ENCODE data around the gene KRT85. TPM values are rescaled to one million over a fixed set of nuclear protein-coding genes. Genes with fewer than 3 reads are reported as not detected.

The KRT85 gene
- polyA plus RNA-seq, 2 of the 4 experiments (the other 2 are of a cell fraction) = 3.7 TPM; not detected in 1

GRCh38 chr12:52352951-52353350 lies 14.3 kb downstream of the KRT85 start:
- FAIRE-seq (no peak), DNase-seq (ENCODE audit: low read depth in 1 of 2, low spot score in 1 of 2) (no peak), ATAC-seq (no peak)
- Histone ChIP-seq H3K4me2 (no peak overlapping the region), H3K9me3 (no peaks in the 10 kb centered on the region), H3K4me3 (no peak overlapping the region), H3K4me1 (no peaks in the 10 kb centered on the region), H3K27ac (no peak overlapping the region; a peak in 1 of 6 replicates)
- TF ChIP-seq ZC3H11A (IDR thresholded peaks at IDR 0.05) = no peak
- no peak for TF ChIP-seq CHD4 (IDR thresholded peaks at IDR 0.05; ENCODE audit: borderline replicate concordance)
- no peak for TF ChIP-seq REST (IDR thresholded peaks at IDR 0.05)
- TF ChIP-seq JUNB (IDR thresholded peaks at IDR 0.05) = no peak
- no peak for TF ChIP-seq RAD21 (conservative IDR thresholded peaks at IDR 0.05 in 1 of 2, IDR thresholded peaks at IDR 0.05 in 1 of 2)
- no peak for TF ChIP-seq MAZ (IDR thresholded peaks at IDR 0.05; ENCODE audit: borderline replicate concordance, low read depth, low read length)
- TF ChIP-seq NPAS2 (CRISPR knock-in tag; IDR thresholded peaks at IDR 0.05; ENCODE audit: borderline replicate concordance) = no peak
- no peak for TF ChIP-seq HEYL (CRISPR knock-in tag; IDR thresholded peaks at IDR 0.05)
- TF ChIP-seq ESRRA (IDR thresholded peaks at IDR 0.05; ENCODE audit: borderline replicate concordance, low read length) = no peak
- TF ChIP-seq MAFK (IDR thresholded peaks at IDR 0.05; ENCODE audit: partially characterized antibody) = no peak
- TF ChIP-seq NFE2L2 (conservative IDR thresholded peaks at IDR 0.05; ENCODE audit: low read length) = no peak
- TF ChIP-seq CHD2 (IDR thresholded peaks at IDR 0.05; ENCODE audit: low read length, partially characterized antibody) = no peak
- TF ChIP-seq MYC (IDR thresholded peaks at IDR 0.05; ENCODE audit: borderline replicate concordance, low read length) = no peak
- TF ChIP-seq CBX8 (IDR thresholded peaks at IDR 0.05) = no peak
- 71% methylated on average over 2 of the region's 2 CpGs for WGBS (ENCODE audit: missing lambda C conversion rate)
- ChIA-PET POLR2A (no interaction called here), CTCF (interaction anchor here (0.6 to 4.2 kb wide), 7 partner anchors 12 to 531 kb away, joined by 3 to 21 read pairs (median 4); no protein-coding TSS in a partner anchor)

GRCh38 chr12:52351196-52352059 lies 15.9 kb downstream of the KRT85 start:
- TF ChIP-seq RCOR1 (IDR thresholded peaks at IDR 0.05; ENCODE audit: low read depth, low read length) (no peak), EP300 (IDR thresholded peaks at IDR 0.05) (no peak), ZNF302 (CRISPR knock-in tag; IDR thresholded peaks at IDR 0.05) (no peak), NR3C1 (IDR thresholded peaks at IDR 0.05) (no peak), EHMT2 (IDR thresholded peaks at IDR 0.05; ENCODE audit: low read depth) (no peak), TFCP2L1 (CRISPR knock-in tag; IDR thresholded peaks at IDR 0.05) (no peak)
- ATAC-seq = no peak
- DNase-seq (ENCODE audit: low read depth in 1 of 2, low spot score in 1 of 2) = no peak
- Histone ChIP-seq H3K4me2 (no peak overlapping the region), H3K27ac (no peak overlapping the region), H3K9me3 (no peaks in the 10 kb centered on the region), H3K4me3 (no peak overlapping the region), H3K4me1 (peaks cover 1% of the 10 kb centered on the region; the same call in 1 of the 3 replicates)
- POLR2A ChIA-PET = no interaction called here
- FAIRE-seq = no peak
- CTCF ChIA-PET = interaction anchor here (0.6 to 4.2 kb wide), 14 partner anchors 9 to 630 kb away, joined by 3 to 21 read pairs (median 4); no protein-coding TSS in a partner anchor
- 73% methylated on average over 9 of the region's 9 CpGs for WGBS (ENCODE audit: missing lambda C conversion rate)

GRCh38 chr12:52350786-52351185 lies 16.5 kb downstream of the KRT85 start:
- 94% methylated on average over 5 of the region's 5 CpGs for WGBS (ENCODE audit: missing lambda C conversion rate)
- ChIA-PET CTCF (interaction anchor here (0.6 to 4.2 kb wide), 10 partner anchors 11 to 630 kb away, joined by 3 to 21 read pairs (median 6); no protein-coding TSS in a partner anchor), POLR2A (no interaction called here)
- DNase-seq (ENCODE audit: low read depth in 1 of 2, low spot score in 1 of 2) = no peak
- Histone ChIP-seq H3K27ac (no peak overlapping the region), H3K4me3 (no peak overlapping the region), H3K4me1 (peaks cover 8% of the 10 kb centered on the region), H3K4me2 (no peak overlapping the region), H3K9me3 (no peaks in the 10 kb centered on the region)
- FAIRE-seq = no peak
- ATAC-seq = no peak
- TF ChIP-seq JUN (IDR thresholded peaks at IDR 0.05) = no peak
- no peak for TF ChIP-seq ZNF302 (CRISPR knock-in tag; IDR thresholded peaks at IDR 0.05)
- TF ChIP-seq RFX5 (IDR thresholded peaks at IDR 0.05) = no peak
- no peak for TF ChIP-seq HOXB5 (CRISPR knock-in tag; IDR thresholded peaks at IDR 0.05)
- no peak for TF ChIP-seq USF2 (IDR thresholded peaks at IDR 0.05)
